HepG2 (cell line): ENCODE results near the gene CPNE1. TPM values are rescaled to one million over a fixed set of nuclear protein-coding genes. Genes with fewer than 3 reads are reported as not detected.

Experiments used
- ARNT2 ChIP-seq: sonication (generic); formaldehyde crosslinking; IDR thresholded peaks from 2 replicates; pipeline ENCODE4 v1.8.0; 2022; ENCODE audit warnings: mild to moderate bottlenecking, low read depth, missing genetic modification reagents, moderate library complexity
- DNMT3B ChIP-seq: conservative IDR thresholded peaks from 2 replicates; pipeline ENCODE4 v1.6.1; 2016; ENCODE audit warnings: missing biosample characterization, control low read depth
- ELF3 ChIP-seq: IDR thresholded peaks from 2 replicates; pipeline ENCODE4 v1.6.1; 2016; ENCODE audit warnings: missing genetic modification reagents, missing compliant biosample characterization
- ERF ChIP-seq: IDR thresholded peaks from 2 replicates; pipeline ENCODE4 v1.6.1; 2018; ENCODE audit warnings: missing biosample characterization, missing genetic modification reagents
- HDAC6 ChIP-seq: fragments of 200-600 bp; sonication (generic); IDR thresholded peaks from 2 replicates; pipeline ENCODE4 v1.7.0; 2017; ENCODE audit warnings: mild to moderate bottlenecking, antibody characterized with exemption, low read length, low read depth
- KDM3A ChIP-seq: IDR thresholded peaks from 2 replicates; pipeline ENCODE4 v1.6.1; 2018; ENCODE audit warnings: low read depth, missing compliant biosample characterization
- MAFF ChIP-seq: IDR thresholded peaks from 2 replicates; pipeline ENCODE4 v1.6.1; 2011; ENCODE audit warnings: low read depth, low read length, improper control_type of control experiment
- MYC ChIP-seq: sonication (generic); formaldehyde crosslinking; IDR thresholded peaks from 2 replicates; pipeline ENCODE4 v1.9.0; 2021; ENCODE audit warnings: missing genetic modification reagents, borderline replicate concordance
- NCOA5 ChIP-seq: sonication (generic); formaldehyde crosslinking; IDR thresholded peaks from 2 replicates; pipeline ENCODE4 v1.4.0; 2020; ENCODE audit warnings: missing genetic modification reagents
- NFIC ChIP-seq: IDR thresholded peaks from 2 replicates; pipeline ENCODE4 v1.6.1; 2012; ENCODE audit warnings: mild to moderate bottlenecking, low read length, inconsistent platforms
- PCBP2 ChIP-seq: fragments of 200-400 bp; formaldehyde crosslinking; optimal IDR thresholded peaks from 2 replicates; pipeline ENCODE3; 2018; ENCODE audit warnings: low read length, low read depth; ENCODE audit not compliant: poor library complexity, severe bottlenecking
- RAD51 ChIP-seq: fragments of 450-650 bp; IDR thresholded peaks from 2 replicates; pipeline ENCODE4 v1.6.1; 2016; ENCODE audit warnings: borderline replicate concordance
- RFX3 ChIP-seq: IDR thresholded peaks from 2 replicates; pipeline ENCODE4 v1.6.1; 2016; ENCODE audit warnings: missing biosample characterization, missing genetic modification reagents
- SMAD3 ChIP-seq: sonication (generic); formaldehyde crosslinking; IDR thresholded peaks from 2 replicates; pipeline ENCODE4 v1.4.0; 2020; ENCODE audit warnings: missing genetic modification reagents
- TBL1XR1 ChIP-seq: fragments of 150-350 bp; IDR thresholded peaks from 2 replicates; pipeline ENCODE4 v1.6.1; 2014; ENCODE audit warnings: borderline replicate concordance, low read length; ENCODE audit not compliant: partially characterized antibody
- TCF7L2 ChIP-seq: IDR thresholded peaks from 2 replicates; pipeline ENCODE4 v1.6.1; 2011; ENCODE audit warnings: mild to moderate bottlenecking, low read depth, low read length, moderate library complexity
- ZNF282 ChIP-seq: fragments of 450-650 bp; IDR thresholded peaks from 2 replicates; pipeline ENCODE4 v1.6.1; 2018; ENCODE audit not compliant: partially characterized antibody
- ZNF607 ChIP-seq: sonication (generic); formaldehyde crosslinking; IDR thresholded peaks from 2 replicates; pipeline ENCODE4 v1.5.1; 2020; ENCODE audit warnings: missing genetic modification reagents, mild to moderate bottlenecking, borderline replicate concordance
- ZNF674 ChIP-seq: sonication (generic); formaldehyde crosslinking; IDR thresholded peaks from 2 replicates; pipeline ENCODE4 v1.5.0; 2020; ENCODE audit warnings: low read depth, mild to moderate bottlenecking, missing genetic modification reagents
- ZNF713 ChIP-seq: sonication (generic); formaldehyde crosslinking; IDR thresholded peaks from 2 replicates; pipeline ENCODE4 v1.4.0; 2020; ENCODE audit warnings: mild to moderate bottlenecking, missing genetic modification reagents
- ZSCAN21 ChIP-seq: sonication (generic); formaldehyde crosslinking; IDR thresholded peaks from 2 replicates; pipeline ENCODE4 v1.8.0; 2022; ENCODE audit warnings: mild to moderate bottlenecking, missing genetic modification reagents, moderate library complexity, borderline replicate concordance
- ZSCAN29 ChIP-seq: sonication (generic); formaldehyde crosslinking; conservative IDR thresholded peaks from 2 replicates; pipeline ENCODE4 v1.4.0; 2020; ENCODE audit warnings: mild to moderate bottlenecking, missing genetic modification reagents
- polyA plus RNA-seq, 8 experiments: library from polyadenylated mRNA; depleted of rRNA in 3 of 8; stranded (reverse) in 7 of 8; unstranded in 1 of 8; fragments of >200 nt; fragmentation: Illumina TruSeq in 4 of 8; extraction: Trizol in 4 of 8; gene quantifications; 2 replicates each; pipeline versions ENCODE4 v1.2.1 to v1.2.3, GENCODE V29; 2011 to 2016; ENCODE audit warnings: low read depth in 4 of 8, missing spikeins in 1 of 8, mixed read lengths in 1 of 8; ENCODE audit not compliant: insufficient read depth in 1 of 8
- total RNA-seq, 5 experiments: library from RNA; depleted of rRNA; stranded (reverse); fragments of >200 nt; fragmentation: Illumina TruSeq; extraction: Trizol; gene quantifications; 2 replicates each; pipeline ENCODE4 v1.2.3, GENCODE V29; 2016; ENCODE audit warnings: low read depth in 1 of 5
- TF ChIP-seq, protein P1 (sequence below): sonication (generic); formaldehyde crosslinking; IDR thresholded peaks from 2 replicates; pipeline ENCODE4 v1.5.0; 2020; ENCODE audit warnings: missing genetic modification reagents, mild to moderate bottlenecking, borderline replicate concordance
- TF ChIP-seq, protein P2 (sequence below): sonication (generic); formaldehyde crosslinking; IDR thresholded peaks from 2 replicates; pipeline ENCODE4 v1.5.1; 2020; ENCODE audit warnings: missing genetic modification reagents, mild to moderate bottlenecking, borderline replicate concordance
- TF ChIP-seq, protein P3 (sequence below): sonication (generic); formaldehyde crosslinking; IDR thresholded peaks from 2 replicates; pipeline ENCODE4 v1.4.0; 2020; ENCODE audit warnings: missing genetic modification reagents

CPNE1 gene
- total and polyA plus RNA-seq, 2 of the 13 experiments (the other 11 are each of a cell fraction or from before 2014, with no cell fraction given), result 408 to 431 TPM

DNA sequence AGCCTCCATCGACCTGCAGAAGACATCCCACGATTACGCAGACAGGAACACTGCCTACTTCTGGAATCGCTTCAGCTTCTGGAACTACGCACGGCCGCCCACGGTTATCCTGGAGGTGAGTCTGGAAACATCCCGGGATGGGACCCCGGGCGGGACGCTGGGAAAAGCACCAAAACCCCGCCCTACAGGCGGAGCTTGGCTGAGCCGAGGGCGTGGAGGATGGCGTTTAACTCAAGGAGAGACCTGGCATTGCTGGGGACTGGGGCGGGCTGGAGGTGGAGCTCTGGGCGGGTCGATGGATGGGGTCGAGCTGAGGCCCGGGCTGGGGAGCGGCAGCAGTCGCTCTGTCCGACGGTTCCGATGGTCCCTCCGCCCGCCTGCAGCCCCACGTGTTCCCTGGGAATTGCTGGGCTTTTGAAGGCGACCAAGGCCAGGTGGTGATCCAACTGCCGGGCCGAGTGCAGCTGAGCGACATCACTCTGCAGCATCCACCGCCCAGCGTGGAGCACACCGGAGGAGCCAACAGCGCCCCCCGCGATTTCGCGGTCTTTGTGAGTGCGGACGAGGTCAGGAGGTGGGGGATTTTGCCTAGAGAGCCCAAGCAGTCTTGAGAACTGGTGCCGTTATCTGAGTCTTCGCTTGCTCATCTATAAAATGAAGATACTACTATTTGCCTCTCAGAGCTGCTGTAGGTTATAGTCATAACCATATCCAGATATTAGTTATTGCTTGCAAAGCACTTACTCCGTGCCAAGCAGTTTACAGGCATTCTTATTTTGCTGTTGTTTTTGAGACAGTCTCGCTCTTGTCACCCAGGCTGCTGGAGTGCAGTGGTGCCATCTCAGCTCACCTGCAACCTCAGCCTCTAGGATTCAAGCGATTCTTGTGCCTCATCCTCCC, 45.3 kb downstream of the CPNE1 start (continued):
- TF ChIP-seq ZNF713 (CRISPR knock-in tag) (peak; percentile 62; the same call in 1 of the 2 replicates), RFX3 (CRISPR knock-in tag) (no peak), TBL1XR1 (no peak), MYC (CRISPR knock-in tag) (peak; percentile 98), ELF3 (CRISPR knock-in tag) (peak; percentile 85), KDM3A (peak; percentile 96), ZNF607 (CRISPR knock-in tag) (no peak; the same call in 1 of the 2 replicates), ZSCAN29 (CRISPR knock-in tag) (0 out of 2 replicates have a peak, but pooled peaks have one; percentile 70), DNMT3B (peak; percentile 57; the same call in 1 of the 2 replicates), ERF (CRISPR knock-in tag) (peak; percentile 95), HDAC6 (no peak), NCOA5 (0 out of 2 replicates have a peak, but pooled peaks have one; percentile 5), SMAD3 (CRISPR knock-in tag) (peak; percentile 90), PCBP2 (no peak), TCF7L2 (no peak), ZSCAN21 (CRISPR knock-in tag) (peak; percentile 83; the same call in 1 of the 2 replicates), NFIC (no peak), ARNT2 (CRISPR knock-in tag) (peak; percentile 93), ZNF674 (0 out of 2 replicates have a peak, but pooled peaks have one; percentile 61), RAD51 (no peak), ZNF282 (no peak), MAFF (no peak)
- TF ChIP-seq, protein P1, sequence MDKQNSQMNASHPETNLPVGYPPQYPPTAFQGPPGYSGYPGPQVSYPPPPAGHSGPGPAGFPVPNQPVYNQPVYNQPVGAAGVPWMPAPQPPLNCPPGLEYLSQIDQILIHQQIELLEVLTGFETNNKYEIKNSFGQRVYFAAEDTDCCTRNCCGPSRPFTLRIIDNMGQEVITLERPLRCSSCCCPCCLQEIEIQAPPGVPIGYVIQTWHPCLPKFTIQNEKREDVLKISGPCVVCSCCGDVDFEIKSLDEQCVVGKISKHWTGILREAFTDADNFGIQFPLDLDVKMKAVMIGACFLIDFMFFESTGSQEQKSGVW (CRISPR knock-in tag), result peak; percentile 30; the same call in 1 of the 2 replicates
- TF ChIP-seq, protein P2, sequence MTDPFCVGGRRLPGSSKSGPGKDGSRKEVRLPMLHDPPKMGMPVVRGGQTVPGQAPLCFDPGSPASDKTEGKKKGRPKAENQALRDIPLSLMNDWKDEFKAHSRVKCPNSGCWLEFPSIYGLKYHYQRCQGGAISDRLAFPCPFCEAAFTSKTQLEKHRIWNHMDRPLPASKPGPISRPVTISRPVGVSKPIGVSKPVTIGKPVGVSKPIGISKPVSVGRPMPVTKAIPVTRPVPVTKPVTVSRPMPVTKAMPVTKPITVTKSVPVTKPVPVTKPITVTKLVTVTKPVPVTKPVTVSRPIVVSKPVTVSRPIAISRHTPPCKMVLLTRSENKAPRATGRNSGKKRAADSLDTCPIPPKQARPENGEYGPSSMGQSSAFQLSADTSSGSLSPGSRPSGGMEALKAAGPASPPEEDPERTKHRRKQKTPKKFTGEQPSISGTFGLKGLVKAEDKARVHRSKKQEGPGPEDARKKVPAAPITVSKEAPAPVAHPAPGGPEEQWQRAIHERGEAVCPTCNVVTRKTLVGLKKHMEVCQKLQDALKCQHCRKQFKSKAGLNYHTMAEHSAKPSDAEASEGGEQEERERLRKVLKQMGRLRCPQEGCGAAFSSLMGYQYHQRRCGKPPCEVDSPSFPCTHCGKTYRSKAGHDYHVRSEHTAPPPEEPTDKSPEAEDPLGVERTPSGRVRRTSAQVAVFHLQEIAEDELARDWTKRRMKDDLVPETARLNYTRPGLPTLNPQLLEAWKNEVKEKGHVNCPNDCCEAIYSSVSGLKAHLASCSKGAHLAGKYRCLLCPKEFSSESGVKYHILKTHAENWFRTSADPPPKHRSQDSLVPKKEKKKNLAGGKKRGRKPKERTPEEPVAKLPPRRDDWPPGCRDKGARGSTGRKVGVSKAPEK, result no peak
- TF ChIP-seq, protein P3, sequence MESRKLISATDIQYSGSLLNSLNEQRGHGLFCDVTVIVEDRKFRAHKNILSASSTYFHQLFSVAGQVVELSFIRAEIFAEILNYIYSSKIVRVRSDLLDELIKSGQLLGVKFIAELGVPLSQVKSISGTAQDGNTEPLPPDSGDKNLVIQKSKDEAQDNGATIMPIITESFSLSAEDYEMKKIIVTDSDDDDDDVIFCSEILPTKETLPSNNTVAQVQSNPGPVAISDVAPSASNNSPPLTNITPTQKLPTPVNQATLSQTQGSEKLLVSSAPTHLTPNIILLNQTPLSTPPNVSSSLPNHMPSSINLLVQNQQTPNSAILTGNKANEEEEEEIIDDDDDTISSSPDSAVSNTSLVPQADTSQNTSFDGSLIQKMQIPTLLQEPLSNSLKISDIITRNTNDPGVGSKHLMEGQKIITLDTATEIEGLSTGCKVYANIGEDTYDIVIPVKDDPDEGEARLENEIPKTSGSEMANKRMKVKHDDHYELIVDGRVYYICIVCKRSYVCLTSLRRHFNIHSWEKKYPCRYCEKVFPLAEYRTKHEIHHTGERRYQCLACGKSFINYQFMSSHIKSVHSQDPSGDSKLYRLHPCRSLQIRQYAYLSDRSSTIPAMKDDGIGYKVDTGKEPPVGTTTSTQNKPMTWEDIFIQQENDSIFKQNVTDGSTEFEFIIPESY (CRISPR knock-in tag), result no peak
